Measurements from ENCODE around the gene DENND1A. TPM values are rescaled to one million over a fixed set of nuclear protein-coding genes. Genes with fewer than 3 reads are reported as not detected.

DENND1A gene
- total and polyA plus RNA-seq, 2 of the 13 experiments (the other 11 are each of a cell fraction or from before 2014, with no cell fraction given) = 14.8 to 30.1 TPM

DNA sequence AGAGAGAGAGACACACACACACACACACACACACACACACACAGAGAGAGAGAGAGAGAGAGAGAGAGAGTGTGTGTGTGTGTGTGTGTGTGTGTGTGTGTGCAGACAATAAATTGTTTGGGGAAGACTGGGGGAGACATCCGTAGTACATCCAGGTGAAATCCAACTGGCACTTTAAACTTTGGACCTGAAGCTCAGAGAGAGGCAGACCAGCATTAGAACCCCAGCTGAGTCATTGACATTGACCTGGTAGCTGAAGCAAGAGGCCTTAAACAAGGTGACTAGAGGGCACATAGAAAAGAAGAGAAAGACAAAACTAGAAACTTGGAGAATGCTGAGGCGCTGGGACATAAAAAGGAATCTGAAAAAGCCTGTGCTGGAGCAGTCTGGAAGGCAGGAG is 322.4 kb downstream of the DENND1A start (continued):
- TF ChIP-seq, protein P1, sequence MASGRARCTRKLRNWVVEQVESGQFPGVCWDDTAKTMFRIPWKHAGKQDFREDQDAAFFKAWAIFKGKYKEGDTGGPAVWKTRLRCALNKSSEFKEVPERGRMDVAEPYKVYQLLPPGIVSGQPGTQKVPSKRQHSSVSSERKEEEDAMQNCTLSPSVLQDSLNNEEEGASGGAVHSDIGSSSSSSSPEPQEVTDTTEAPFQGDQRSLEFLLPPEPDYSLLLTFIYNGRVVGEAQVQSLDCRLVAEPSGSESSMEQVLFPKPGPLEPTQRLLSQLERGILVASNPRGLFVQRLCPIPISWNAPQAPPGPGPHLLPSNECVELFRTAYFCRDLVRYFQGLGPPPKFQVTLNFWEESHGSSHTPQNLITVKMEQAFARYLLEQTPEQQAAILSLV (CRISPR knock-in tag; IDR thresholded peaks at IDR 0.05; ENCODE audit: borderline replicate concordance) = no peak
- TF ChIP-seq EEA1 (CRISPR knock-in tag; IDR thresholded peaks at IDR 0.05; ENCODE audit: borderline replicate concordance) (no peak), SMAD9 (CRISPR knock-in tag; IDR thresholded peaks at IDR 0.05) (no peak), SIX1 (CRISPR knock-in tag; IDR thresholded peaks at IDR 0.05; ENCODE audit: borderline replicate concordance) (no peak), YY1 (IDR thresholded peaks at IDR 0.05; ENCODE audit: insufficient read depth, insufficient replicate concordance, low read depth, low read length) (no peak), ESRRA (CRISPR knock-in tag; IDR thresholded peaks at IDR 0.05; ENCODE audit: low read depth) (peak; percentile 64; the same call in 1 of the 2 replicates), MTA3 (CRISPR knock-in tag; IDR thresholded peaks at IDR 0.05) (no peak), ZNF720 (CRISPR knock-in tag; IDR thresholded peaks at IDR 0.05) (no peak), ZNF577 (CRISPR knock-in tag; IDR thresholded peaks at IDR 0.05; ENCODE audit: borderline replicate concordance, low read depth) (no peak), SKI (IDR thresholded peaks at IDR 0.05; ENCODE audit: partially characterized antibody) (peak; percentile 64), HOXD1 (CRISPR knock-in tag; IDR thresholded peaks at IDR 0.05) (no peak), STAT5B (CRISPR knock-in tag; IDR thresholded peaks at IDR 0.05) (no peak), SMAD1 (CRISPR knock-in tag; IDR thresholded peaks at IDR 0.05; ENCODE audit: borderline replicate concordance, low read depth) (no peak), NCOA5 (CRISPR knock-in tag; IDR thresholded peaks at IDR 0.05) (no peak), KLF11 (CRISPR knock-in tag; IDR thresholded peaks at IDR 0.05) (no peak), SOX5 (CRISPR knock-in tag; IDR thresholded peaks at IDR 0.05; ENCODE audit: borderline replicate concordance) (no peak), ZNF224 (CRISPR knock-in tag; IDR thresholded peaks at IDR 0.05) (no peak), PAWR (CRISPR knock-in tag; IDR thresholded peaks at IDR 0.05; ENCODE audit: borderline replicate concordance) (no peak), ZFP90 (CRISPR knock-in tag; IDR thresholded peaks at IDR 0.05; ENCODE audit: borderline replicate concordance) (no peak)
- TF ChIP-seq, protein P2, sequence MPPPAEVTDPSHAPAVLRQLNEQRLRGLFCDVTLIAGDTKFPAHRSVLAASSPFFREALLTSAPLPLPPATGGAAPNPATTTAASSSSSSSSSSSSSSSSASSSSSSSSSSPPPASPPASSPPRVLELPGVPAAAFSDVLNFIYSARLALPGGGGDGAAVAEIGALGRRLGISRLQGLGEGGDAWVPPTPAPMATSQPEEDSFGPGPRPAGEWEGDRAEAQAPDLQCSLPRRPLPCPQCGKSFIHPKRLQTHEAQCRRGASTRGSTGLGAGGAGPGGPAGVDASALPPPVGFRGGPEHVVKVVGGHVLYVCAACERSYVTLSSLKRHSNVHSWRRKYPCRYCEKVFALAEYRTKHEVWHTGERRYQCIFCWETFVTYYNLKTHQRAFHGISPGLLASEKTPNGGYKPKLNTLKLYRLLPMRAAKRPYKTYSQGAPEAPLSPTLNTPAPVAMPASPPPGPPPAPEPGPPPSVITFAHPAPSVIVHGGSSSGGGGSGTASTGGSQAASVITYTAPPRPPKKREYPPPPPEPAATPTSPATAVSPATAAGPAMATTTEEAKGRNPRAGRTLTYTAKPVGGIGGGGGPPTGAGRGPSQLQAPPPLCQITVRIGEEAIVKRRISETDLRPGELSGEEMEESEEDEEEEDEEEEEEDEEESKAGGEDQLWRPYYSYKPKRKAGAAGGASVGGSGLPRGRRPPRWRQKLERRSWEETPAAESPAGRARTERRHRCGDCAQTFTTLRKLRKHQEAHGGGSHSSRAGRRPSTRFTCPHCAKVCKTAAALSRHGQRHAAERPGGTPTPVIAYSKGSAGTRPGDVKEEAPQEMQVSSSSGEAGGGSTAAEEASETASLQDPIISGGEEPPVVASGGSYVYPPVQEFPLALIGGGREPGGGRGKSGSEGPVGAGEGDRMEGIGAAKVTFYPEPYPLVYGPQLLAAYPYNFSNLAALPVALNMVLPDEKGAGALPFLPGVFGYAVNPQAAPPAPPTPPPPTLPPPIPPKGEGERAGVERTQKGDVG (CRISPR knock-in tag; IDR thresholded peaks at IDR 0.05; ENCODE audit: borderline replicate concordance) = no peak
- TF ChIP-seq, protein P3, sequence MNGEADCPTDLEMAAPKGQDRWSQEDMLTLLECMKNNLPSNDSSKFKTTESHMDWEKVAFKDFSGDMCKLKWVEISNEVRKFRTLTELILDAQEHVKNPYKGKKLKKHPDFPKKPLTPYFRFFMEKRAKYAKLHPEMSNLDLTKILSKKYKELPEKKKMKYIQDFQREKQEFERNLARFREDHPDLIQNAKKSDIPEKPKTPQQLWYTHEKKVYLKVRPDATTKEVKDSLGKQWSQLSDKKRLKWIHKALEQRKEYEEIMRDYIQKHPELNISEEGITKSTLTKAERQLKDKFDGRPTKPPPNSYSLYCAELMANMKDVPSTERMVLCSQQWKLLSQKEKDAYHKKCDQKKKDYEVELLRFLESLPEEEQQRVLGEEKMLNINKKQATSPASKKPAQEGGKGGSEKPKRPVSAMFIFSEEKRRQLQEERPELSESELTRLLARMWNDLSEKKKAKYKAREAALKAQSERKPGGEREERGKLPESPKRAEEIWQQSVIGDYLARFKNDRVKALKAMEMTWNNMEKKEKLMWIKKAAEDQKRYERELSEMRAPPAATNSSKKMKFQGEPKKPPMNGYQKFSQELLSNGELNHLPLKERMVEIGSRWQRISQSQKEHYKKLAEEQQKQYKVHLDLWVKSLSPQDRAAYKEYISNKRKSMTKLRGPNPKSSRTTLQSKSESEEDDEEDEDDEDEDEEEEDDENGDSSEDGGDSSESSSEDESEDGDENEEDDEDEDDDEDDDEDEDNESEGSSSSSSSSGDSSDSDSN (CRISPR knock-in tag; IDR thresholded peaks at IDR 0.05) = no peak
- TF ChIP-seq, protein P4, sequence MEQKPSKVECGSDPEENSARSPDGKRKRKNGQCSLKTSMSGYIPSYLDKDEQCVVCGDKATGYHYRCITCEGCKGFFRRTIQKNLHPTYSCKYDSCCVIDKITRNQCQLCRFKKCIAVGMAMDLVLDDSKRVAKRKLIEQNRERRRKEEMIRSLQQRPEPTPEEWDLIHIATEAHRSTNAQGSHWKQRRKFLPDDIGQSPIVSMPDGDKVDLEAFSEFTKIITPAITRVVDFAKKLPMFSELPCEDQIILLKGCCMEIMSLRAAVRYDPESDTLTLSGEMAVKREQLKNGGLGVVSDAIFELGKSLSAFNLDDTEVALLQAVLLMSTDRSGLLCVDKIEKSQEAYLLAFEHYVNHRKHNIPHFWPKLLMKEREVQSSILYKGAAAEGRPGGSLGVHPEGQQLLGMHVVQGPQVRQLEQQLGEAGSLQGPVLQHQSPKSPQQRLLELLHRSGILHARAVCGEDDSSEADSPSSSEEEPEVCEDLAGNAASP (CRISPR knock-in tag; IDR thresholded peaks at IDR 0.05; ENCODE audit: borderline replicate concordance) = peak; percentile 22; the same call in 1 of the 2 replicates
- TF ChIP-seq, protein P5, sequence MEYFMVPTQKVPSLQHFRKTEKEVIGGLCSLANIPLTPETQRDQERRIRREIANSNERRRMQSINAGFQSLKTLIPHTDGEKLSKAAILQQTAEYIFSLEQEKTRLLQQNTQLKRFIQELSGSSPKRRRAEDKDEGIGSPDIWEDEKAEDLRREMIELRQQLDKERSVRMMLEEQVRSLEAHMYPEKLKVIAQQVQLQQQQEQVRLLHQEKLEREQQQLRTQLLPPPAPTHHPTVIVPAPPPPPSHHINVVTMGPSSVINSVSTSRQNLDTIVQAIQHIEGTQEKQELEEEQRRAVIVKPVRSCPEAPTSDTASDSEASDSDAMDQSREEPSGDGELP (IDR thresholded peaks at IDR 0.05; ENCODE audit: borderline replicate concordance, low read depth) = peak; percentile 66; the same call in 1 of the 2 replicates
